CD4-positive, CD25-positive, alpha-beta regulatory T cell (primary cell): ENCODE data around the gene CRYGB. TPM values are rescaled to one million over a fixed set of nuclear protein-coding genes. Genes with fewer than 3 reads are reported as not detected.
"Not testable (repeated sequence)": the region's sequence is repeated elsewhere in the genome, so short reads cannot be mapped to it uniquely, and the experiment has no call there.

Source experiments
- ATAC-seq, 2 donors: fragments of 150-1000 bp; cut with Tn5 transposase; one replicate each; pipeline ENCODE4 v1.10.0; 2021; ENCODE audit warnings: low read depth in 2 of 2, moderate number of reproducible peaks in 2 of 2, moderate library complexity in 1 of 2
- DNase-seq, 3 donors: peaks; one replicate each; pipeline versions ENCODE4 v3.0.0 to v3.0.0-alpha.2; 2012 to 2022; ENCODE audit warnings: mixed read lengths in 1 of 3
- H3K27ac ChIP-seq: one replicate; pipeline ENCODE4 v1.7.0; 2013; ENCODE audit warnings: mild to moderate bottlenecking, low read length; ENCODE audit not compliant: insufficient read depth, poor library complexity, severe bottlenecking
- H3K27me3 ChIP-seq: one replicate; pipeline ENCODE4 v1.7.0; 2013; ENCODE audit warnings: low read length; ENCODE audit not compliant: control insufficient read depth, insufficient read depth
- H3K36me3 ChIP-seq: one replicate; pipeline ENCODE4 v1.7.0; 2013; ENCODE audit warnings: mild to moderate bottlenecking, low read length, moderate library complexity; ENCODE audit not compliant: control insufficient read depth, insufficient read depth
- H3K4me1 ChIP-seq: 2 replicates; pipeline ENCODE4 v1.7.0; 2013; ENCODE audit warnings: mild to moderate bottlenecking, low read length; ENCODE audit not compliant: insufficient read depth, control insufficient read depth, poor library complexity, severe bottlenecking
- H3K4me3 ChIP-seq: one replicate; pipeline ENCODE4 v1.7.0; 2013; ENCODE audit warnings: low read depth, mild to moderate bottlenecking, low read length, moderate library complexity
- H3K9me3 ChIP-seq, 2 experiments: 1 replicate in 1 of 2; 2 replicates in 1 of 2; pipeline ENCODE4 v1.7.0; 2013; ENCODE audit warnings: low read length in 2 of 2, mild to moderate bottlenecking in 1 of 2, moderate library complexity in 1 of 2; ENCODE audit not compliant: control insufficient read depth in 2 of 2
- H3K27ac Mint-ChIP-seq, 3 donors: one replicate each; pipeline ENCODE4 v1.8.0; 2020 to 2022; ENCODE audit warnings: mild to moderate bottlenecking in 3 of 3, mixed read lengths in 3 of 3, moderate library complexity in 2 of 3
- H3K27me3 Mint-ChIP-seq: one replicate; pipeline ENCODE4 v1.8.0; 2022; ENCODE audit warnings: mild to moderate bottlenecking, mixed read lengths
- H3K36me3 Mint-ChIP-seq: one replicate; pipeline ENCODE4 v1.8.0; 2020; ENCODE audit warnings: mixed read lengths
- H3K4me1 Mint-ChIP-seq, 4 donors: one replicate each; pipeline ENCODE4 v1.8.0; 2020 to 2022; ENCODE audit warnings: mixed read lengths in 4 of 4, mild to moderate bottlenecking in 1 of 4
- H3K4me3 Mint-ChIP-seq, 4 donors: one replicate each; pipeline ENCODE4 v1.8.0; 2020 to 2022; ENCODE audit warnings: mild to moderate bottlenecking in 4 of 4, mixed read lengths in 4 of 4, moderate library complexity in 3 of 4
- H3K9me3 Mint-ChIP-seq, 7 donors: one replicate each; pipeline ENCODE4 v1.8.0; 2020 to 2022; ENCODE audit warnings: mixed read lengths in 7 of 7, mild to moderate bottlenecking in 3 of 7, moderate library complexity in 2 of 7
- polyA plus RNA-seq, 4 donors: library from polyadenylated mRNA; unstranded; fragments of 300-500 nt; fragmentation: Illumina TruSeq; gene quantifications; one replicate each; pipeline ENCODE4 v1.2.3, GENCODE V29; 2021
- total RNA-seq: library from RNA; stranded (reverse); gene quantifications from one replicate; pipeline ENCODE4 v1.2.3, GENCODE V29; 2022

The CRYGB gene
- total and polyA plus RNA-seq, 5 donors from 2014 or later: not detected

DNA sequence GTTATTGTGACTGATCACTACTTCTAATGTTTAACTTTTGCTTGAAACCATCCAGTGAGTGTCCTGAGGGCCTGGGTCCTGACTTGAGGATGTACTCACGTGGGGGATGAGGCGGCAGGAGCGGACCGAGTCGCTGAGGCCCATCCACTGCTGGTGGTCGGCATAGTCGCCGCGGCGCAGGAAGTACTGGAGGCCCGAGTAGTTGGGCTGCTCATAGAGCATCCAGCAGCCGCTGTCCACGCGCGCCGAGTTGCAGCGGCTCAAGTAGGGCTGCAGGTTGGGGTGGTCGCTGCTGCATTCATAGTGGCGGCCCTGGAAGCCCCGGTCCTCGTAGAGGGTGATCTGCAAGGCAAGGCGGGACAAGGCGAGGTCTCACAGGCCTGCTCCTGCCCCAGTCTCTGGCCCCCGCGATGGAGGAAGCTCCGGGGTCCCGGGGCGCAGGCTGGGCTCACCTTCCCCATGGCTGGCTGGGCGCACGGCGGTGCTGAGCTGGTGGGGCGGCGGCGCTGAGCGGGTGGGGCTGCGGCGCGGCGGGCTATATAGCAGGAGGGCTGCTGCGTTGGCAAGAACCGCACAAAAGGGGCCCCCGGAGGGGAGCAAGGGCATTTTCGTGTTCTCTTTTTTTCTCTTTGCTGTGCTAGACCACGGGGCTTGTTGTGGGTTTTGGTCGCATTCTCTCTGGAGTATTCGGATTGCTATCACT lies 21.8 kb downstream of the CRYGB start, which contains the start of gene CRYGD:
CRYGD (minus strand) TSS at position 512 of the 703 bp plus-strand sequence; CDS start at position 461, 51 bp downstream.
- peak within 1 kb of the TSS in 2 of 4 donors; percentile 63 to 77 for H3K4me3 Mint-ChIP-seq
- H3K36me3 Mint-ChIP-seq, ATAC-seq, H3K9me3 ChIP-seq, DNase-seq, H3K27ac Mint-ChIP-seq, H3K27ac ChIP-seq, H3K4me1 ChIP-seq, H3K4me3 ChIP-seq, H3K9me3 Mint-ChIP-seq, H3K4me1 Mint-ChIP-seq, H3K36me3 ChIP-seq: not testable (repeated sequence)
- peaks cover 12% of the 10 kb centered on the region for H3K27me3 ChIP-seq
- H3K27me3 Mint-ChIP-seq: peaks cover 26% of the 10 kb centered on the region

DNA sequence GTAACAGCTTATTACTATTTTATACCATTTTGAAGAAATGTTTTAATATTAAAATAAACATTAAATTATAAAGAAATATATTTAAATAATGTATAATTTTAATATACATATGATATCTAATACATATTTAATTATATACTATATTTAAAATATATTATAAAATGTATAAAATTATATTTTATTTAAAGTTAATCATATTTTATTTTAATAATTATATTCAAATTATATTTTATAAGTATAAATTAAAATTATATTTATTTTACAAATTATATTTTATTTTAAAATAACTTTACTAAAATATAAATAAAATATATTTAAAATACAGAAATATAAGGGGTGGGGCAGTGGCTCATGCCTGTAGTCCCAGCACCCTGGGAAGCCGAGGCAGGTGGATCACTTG lies 23.7 kb downstream of the CRYGB start:
- no peak overlapping the region for H3K27ac Mint-ChIP-seq
- H3K4me3 ChIP-seq: no peak overlapping the region
- H3K36me3 ChIP-seq: no peaks in the 10 kb centered on the region
- H3K27me3 ChIP-seq: peaks cover 10% of the 10 kb centered on the region
- H3K27ac ChIP-seq: no peak overlapping the region
- H3K4me1 Mint-ChIP-seq: peaks cover 0 to 8% (median 3%) of the 10 kb centered on the region in 4 donors
- H3K4me1 ChIP-seq: no peaks in the 10 kb centered on the region
- no peaks in the 10 kb centered on the region for H3K9me3 ChIP-seq
- DNase-seq (no peak), ATAC-seq (no peak)
- peaks cover 0 to 7% (median 0%) of the 10 kb centered on the region in 7 donors for H3K9me3 Mint-ChIP-seq
- H3K4me3 Mint-ChIP-seq: no peak overlapping the region
- peaks cover 22% of the 10 kb centered on the region for H3K27me3 Mint-ChIP-seq
- H3K36me3 Mint-ChIP-seq: no peaks in the 10 kb centered on the region

DNA sequence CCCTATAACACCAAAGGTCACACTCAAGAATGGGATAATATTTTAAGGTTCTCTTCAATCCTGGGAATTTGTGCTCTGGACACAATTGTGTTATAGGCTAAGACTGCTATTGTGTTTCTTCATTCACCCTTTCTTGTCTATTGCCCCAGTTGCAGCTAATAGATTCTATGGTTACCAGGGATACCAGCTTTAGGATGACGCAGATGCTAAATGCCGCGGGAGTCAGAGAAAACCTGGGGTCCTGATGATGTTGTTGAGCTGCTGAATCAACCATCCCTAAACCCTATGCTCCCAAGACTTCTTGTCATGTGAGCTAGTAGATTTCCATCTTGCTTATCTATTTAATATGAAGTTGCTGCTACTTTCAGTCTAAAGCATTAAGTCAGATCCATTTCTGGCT lies 27.0 kb downstream of the CRYGB start:
- no peaks in the 10 kb centered on the region for H3K36me3 Mint-ChIP-seq
- ATAC-seq (no peak), DNase-seq (no peak)
- Histone ChIP-seq H3K4me1 (no peaks in the 10 kb centered on the region), H3K27ac (no peak overlapping the region), H3K27me3 (peaks cover 2% of the 10 kb centered on the region), H3K4me3 (no peak overlapping the region), H3K36me3 (no peaks in the 10 kb centered on the region), H3K9me3 (no peaks in the 10 kb centered on the region)
- peaks cover 0 to 1% (median 0%) of the 10 kb centered on the region in 7 donors for H3K9me3 Mint-ChIP-seq
- no peak overlapping the region for H3K27ac Mint-ChIP-seq
- peaks cover 8% of the 10 kb centered on the region for H3K27me3 Mint-ChIP-seq
- H3K4me3 Mint-ChIP-seq: no peak overlapping the region
- peaks cover 0 to 3% (median under 1%) of the 10 kb centered on the region in 4 donors for H3K4me1 Mint-ChIP-seq

DNA sequence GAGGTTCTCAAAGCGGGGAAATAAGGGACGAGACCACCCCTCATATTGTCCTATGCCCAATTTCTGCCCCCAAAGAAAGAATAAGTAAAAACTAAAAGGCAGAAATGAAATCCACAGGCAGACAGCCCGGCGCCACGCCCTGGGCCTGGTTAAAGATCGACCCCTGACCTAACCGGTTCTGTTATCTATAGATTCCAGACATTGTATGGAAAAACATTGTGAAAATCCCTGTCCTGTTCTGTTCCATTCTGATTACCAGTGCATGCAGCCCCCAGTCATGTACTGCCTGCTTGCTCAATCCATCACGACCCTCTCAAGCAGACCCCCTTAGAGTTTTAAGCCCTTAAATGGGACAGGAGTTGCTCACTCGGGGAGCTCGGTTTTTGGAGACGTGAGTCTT lies 28.6 kb downstream of the CRYGB start:
- not testable (repeated sequence) for H3K9me3 Mint-ChIP-seq, H3K27me3 Mint-ChIP-seq, H3K4me1 ChIP-seq, H3K4me3 ChIP-seq, H3K27ac ChIP-seq, H3K36me3 ChIP-seq, H3K4me3 Mint-ChIP-seq, H3K36me3 Mint-ChIP-seq, ATAC-seq, H3K9me3 ChIP-seq, H3K4me1 Mint-ChIP-seq, H3K27me3 ChIP-seq, H3K27ac Mint-ChIP-seq, DNase-seq

DNA sequence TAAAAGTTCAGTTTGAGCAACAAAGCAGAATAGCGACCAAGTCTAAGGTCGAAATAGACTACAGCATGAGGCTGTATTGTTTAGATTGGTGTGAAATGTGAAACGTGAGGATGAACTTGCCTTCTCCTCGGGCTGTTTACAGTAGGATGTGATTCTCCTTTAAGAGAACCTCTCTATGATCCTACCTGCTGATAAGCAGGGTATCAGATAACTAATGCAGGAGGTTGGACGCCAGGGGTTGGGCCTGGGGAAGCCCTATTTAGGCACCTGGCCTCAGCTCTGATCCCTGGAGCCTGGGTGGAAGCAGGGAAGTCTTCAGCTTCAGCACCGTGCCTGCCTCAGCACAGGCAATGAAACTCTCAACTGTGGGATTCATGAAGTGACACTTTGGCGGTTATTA lies 33.0 kb downstream of the CRYGB start:
- H3K9me3 ChIP-seq: no peaks in the 10 kb centered on the region
- H3K4me1 ChIP-seq: no peaks in the 10 kb centered on the region
- Mint-ChIP-seq H3K27me3 (peaks cover 4% of the 10 kb centered on the region), H3K4me1 (no peaks in the 10 kb centered on the region), H3K4me3 (no peak overlapping the region), H3K27ac (no peak overlapping the region), H3K36me3 (no peaks in the 10 kb centered on the region), H3K9me3 (peaks cover 0 to 1% (median 0%) of the 10 kb centered on the region in 7 donors)
- ATAC-seq: no peak
- no peak for DNase-seq
- H3K36me3 ChIP-seq: no peaks in the 10 kb centered on the region
- H3K27me3 ChIP-seq: no peaks in the 10 kb centered on the region
- no peak overlapping the region for H3K4me3 ChIP-seq
- H3K27ac ChIP-seq: no peak overlapping the region

DNA sequence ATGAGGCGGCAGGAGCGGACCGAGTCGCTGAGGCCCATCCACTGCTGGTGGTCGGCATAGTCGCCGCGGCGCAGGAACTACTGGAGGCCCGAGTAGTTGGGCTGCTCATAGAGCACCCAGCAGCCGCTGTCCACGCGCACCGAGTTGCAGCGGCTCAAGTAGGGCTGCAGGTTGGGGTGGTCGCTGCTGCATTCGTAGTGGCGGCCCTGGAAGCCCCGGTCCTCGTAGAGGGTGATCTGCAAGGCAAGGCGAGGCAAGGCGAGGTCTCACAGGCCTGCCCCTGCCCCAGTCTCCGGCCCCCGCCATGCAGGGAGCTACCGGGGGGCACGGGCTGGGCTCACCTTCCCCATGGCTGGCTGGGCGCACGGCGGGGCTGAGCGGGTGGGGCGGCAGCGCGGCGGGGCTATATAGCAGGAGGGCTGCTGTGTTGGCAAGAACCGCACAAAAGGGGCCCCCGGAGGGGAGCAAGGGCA lies 33.6 kb downstream of the CRYGB start:
- not testable (repeated sequence) for H3K4me3 Mint-ChIP-seq, H3K9me3 Mint-ChIP-seq

DNA sequence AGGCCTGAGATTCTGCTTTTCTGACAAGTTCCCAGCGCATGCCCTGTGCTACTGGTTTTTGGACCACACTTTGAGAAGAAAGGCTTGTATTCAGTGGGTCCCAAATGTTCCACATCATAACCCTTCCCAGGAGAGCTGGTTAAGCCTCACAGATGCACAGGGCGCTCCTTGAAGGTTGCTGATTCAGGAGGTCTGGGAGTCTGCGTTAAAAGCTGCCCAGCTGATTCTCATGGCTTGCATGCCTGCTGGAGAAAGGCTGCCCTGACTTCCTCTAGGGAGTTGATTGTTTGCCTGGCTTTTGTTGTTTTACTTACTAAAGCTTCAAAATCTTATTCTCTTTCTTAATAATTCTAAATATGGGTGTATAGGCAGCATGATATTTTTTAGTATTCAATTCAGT lies 42.3 kb downstream of the CRYGB start:
- Mint-ChIP-seq H3K36me3 (no peaks in the 10 kb centered on the region), H3K9me3 (peaks cover 0 to 2% (median 0%) of the 10 kb centered on the region in 7 donors), H3K4me1 (peaks cover 0 to 10% (median 2%) of the 10 kb centered on the region in 4 donors), H3K4me3 (no peak overlapping the region), H3K27me3 (no peaks in the 10 kb centered on the region), H3K27ac (no peak overlapping the region)
- Histone ChIP-seq H3K36me3 (no peaks in the 10 kb centered on the region), H3K4me3 (no peak overlapping the region), H3K27me3 (no peaks in the 10 kb centered on the region), H3K9me3 (no peaks in the 10 kb centered on the region), H3K27ac (no peak overlapping the region), H3K4me1 (no peaks in the 10 kb centered on the region)
- no peak for ATAC-seq
- no peak for DNase-seq

More for the DNA sequence above, 33.6 kb downstream of the CRYGB start:
- not testable (repeated sequence) for ATAC-seq, H3K4me1 ChIP-seq, H3K27ac Mint-ChIP-seq, H3K27ac ChIP-seq, H3K27me3 Mint-ChIP-seq, H3K27me3 ChIP-seq, H3K36me3 ChIP-seq, H3K4me1 Mint-ChIP-seq, H3K9me3 ChIP-seq, H3K4me3 ChIP-seq, DNase-seq, H3K36me3 Mint-ChIP-seq
